ENCODE results near the gene MTHFD1. TPM values are rescaled to one million over a fixed set of nuclear protein-coding genes. Genes with fewer than 3 reads are reported as not detected.

Gene MTHFD1
- total and polyA plus RNA-seq, 2 of the 4 experiments (the other 2 are of a cell fraction) = 32.2 to 64.9 TPM

- no TSS peak for BruUV-seq (replicated peaks)
- Histone ChIP-seq H3K4me2 (ENCODE audit: low read depth, low read length) (no peak overlapping the region), H3K27ac (ENCODE audit: insufficient read depth, low read length) (no peak overlapping the region), H3K56ac (ENCODE audit: extremely low read depth, insufficient read depth, low read length) (no peak overlapping the region), H4K91ac (ENCODE audit: insufficient read depth, low read depth, low read length) (no peak overlapping the region), H4K20me1 (ENCODE audit: insufficient read depth, low read length) (no peaks in the 10 kb centered on the region), H3K27me3 (ENCODE audit: control insufficient read depth, insufficient read depth, low read length) (no peaks in the 10 kb centered on the region), H2BK5ac (ENCODE audit: low read depth, low read length, poor library complexity, severe bottlenecking) (no peak overlapping the region), H2AK5ac (ENCODE audit: low read depth, low read length) (no peak overlapping the region), H3K36me3 (ENCODE audit: control insufficient read depth, insufficient read depth, low read length) (no peaks in the 10 kb centered on the region), H3K18ac (ENCODE audit: low read depth, low read length) (no peak overlapping the region), H2BK20ac (ENCODE audit: low read depth, low read length) (no peak overlapping the region), H3K14ac (replicated peaks; ENCODE audit: low read depth, low read length) (no peak overlapping the region), H2BK120ac (ENCODE audit: low read depth, low read length) (no peak overlapping the region), H3K23ac (ENCODE audit: low read depth, low read length) (no peak overlapping the region), H4K5ac (ENCODE audit: low read depth, low read length) (no peak overlapping the region), H3K79me1 (ENCODE audit: low read depth in 1 of 2, low read length in 2 of 2) (no peaks in the 10 kb centered on the region), H4K8ac (ENCODE audit: low read depth in 2 of 2, low read length in 2 of 2) (no peak overlapping the region), H2AFZ (replicated peaks; ENCODE audit: low read length, poor library complexity) (no peak overlapping the region), H2BK15ac (ENCODE audit: low read depth, low read length) (no peak overlapping the region), H3K4me1 (ENCODE audit: control insufficient read depth, insufficient read depth, low read length) (no peaks in the 10 kb centered on the region; the same call in 1 of the 2 replicates), H3K4ac (ENCODE audit: low read depth, low read length) (no peak overlapping the region), H3K9me3 (ENCODE audit: control insufficient read depth, insufficient read depth, low read length) (no peaks in the 10 kb centered on the region), H2AK9ac (replicated peaks; ENCODE audit: low read depth, low read length, poor library complexity) (no peak overlapping the region), H3K9me1 (ENCODE audit: insufficient read depth, low read length) (no peaks in the 10 kb centered on the region), H3K4me3 (ENCODE audit: insufficient read depth, low read depth, low read length) (no peak overlapping the region), H3K9ac (ENCODE audit: low read depth, low read length) (no peak overlapping the region)
- dilution Hi-C loops (cut with HindIII; ENCODE audit: low sequenced_read_pairs, unreplicated experiment) = no loop called here
- ATAC-seq (ENCODE audit: low read depth) (no peak), DNase-seq (no peak)
- ChIA-PET POLR2A (ENCODE audit: unreplicated experiment) (no interaction called here), CTCF (interaction anchor here (1.8 kb wide), 1 partner anchor 123 kb away, joined by 6 read pairs; no protein-coding TSS in a partner anchor)
- in situ Hi-C loops (cut with MboI; ENCODE audit: low sequenced_read_pairs) = no loop called here
- 100% methylated on average over 1 of the region's 3 CpGs; no CpG with 5 or more reads in 1 of the 2 experiments for WGBS, 2 experiments (ENCODE audit: extremely low coverage in 2 of 2, insufficient read length in 1 of 2)
- intact Hi-C loops (cut with micrococcal nuclease) = no loop called here
- TF ChIP-seq CHD1 (IDR thresholded peaks at IDR 0.05; ENCODE audit: low read depth, low read length) (no peak), BHLHE40 (IDR thresholded peaks at IDR 0.05; ENCODE audit: low read depth, low read length) (no peak), CTCF (conservative IDR thresholded peaks at IDR 0.05; ENCODE audit: low read depth, low read length) (no peak), SMC3 (IDR thresholded peaks at IDR 0.05; ENCODE audit: low read depth, low read length) (no peak), MXI1 (IDR thresholded peaks at IDR 0.05; ENCODE audit: borderline replicate concordance, low read depth, low read length) (no peak), MAFK (IDR thresholded peaks at IDR 0.05; ENCODE audit: low read depth, low read length) (no peak), RFX5 (IDR thresholded peaks at IDR 0.05; ENCODE audit: low read depth, low read length) (no peak), CEBPB (IDR thresholded peaks at IDR 0.05; ENCODE audit: low read depth, low read length) (no peak), RCOR1 (IDR thresholded peaks at IDR 0.05; ENCODE audit: insufficient replicate concordance, low read length) (no peak), FOS (IDR thresholded peaks at IDR 0.05; ENCODE audit: low read depth, low read length) (no peak), ELK1 (IDR thresholded peaks at IDR 0.05; ENCODE audit: borderline replicate concordance, low read depth, low read length) (no peak), NFE2L2 (IDR thresholded peaks at IDR 0.05; ENCODE audit: low read depth, low read length) (no peak), RAD21 (IDR thresholded peaks at IDR 0.05; ENCODE audit: low read length) (no peak), MAZ (IDR thresholded peaks at IDR 0.05; ENCODE audit: borderline replicate concordance, low read depth, low read length) (no peak), USF2 (IDR thresholded peaks at IDR 0.05; ENCODE audit: low read depth, low read length) (no peak)
These were observed 78.9 kb downstream of the MTHFD1 start for GRCh38 chr14:64467101-64467500.

Measured in IMR-90 (cell line).